Natural killer cell (primary cell): ENCODE results near the gene AVPR1B. TPM values are rescaled to one million over a fixed set of nuclear protein-coding genes. Genes with fewer than 3 reads are reported as not detected.
A peak's percentile ranks its signal among the peaks of the same experiment; 100 is the strongest.

Experiments
- ATAC-seq, 3 donors: fragments of 150-1000 bp in 2 of 3; fragments of 200-7000 bp in 1 of 3; cut with Tn5 transposase; 1 replicate in 1 of 3; 2 replicates in 2 of 3; pipeline ENCODE4 v1.10.0; 2021; ENCODE audit warnings: mild to moderate bottlenecking in 2 of 3, moderate library complexity in 2 of 3
- DNase-seq, 2 donors: peaks; one replicate each; pipeline versions ENCODE4 v3.0.0 to v3.0.0-alpha.2; 2013 to 2021; ENCODE audit warnings: mixed read lengths in 1 of 2
- H3K27ac ChIP-seq: one replicate; pipeline ENCODE4 v1.5.1; 2013; ENCODE audit warnings: mild to moderate bottlenecking, low read length
- H3K27me3 ChIP-seq: one replicate; pipeline ENCODE4 v1.6.1; 2013; ENCODE audit warnings: low read length; ENCODE audit not compliant: control insufficient read depth, insufficient read depth
- H3K36me3 ChIP-seq: one replicate; pipeline ENCODE4 v1.6.1; 2013; ENCODE audit warnings: low read length; ENCODE audit not compliant: control insufficient read depth, insufficient read depth
- H3K4me1 ChIP-seq: one replicate; pipeline ENCODE4 v1.6.1; 2013; ENCODE audit warnings: low read length; ENCODE audit not compliant: control insufficient read depth, insufficient read depth
- H3K4me3 ChIP-seq: one replicate; pipeline ENCODE4 v1.5.1; 2013; ENCODE audit warnings: low read length
- H3K9me3 ChIP-seq: one replicate; pipeline ENCODE4 v1.6.1; 2013; ENCODE audit warnings: low read length; ENCODE audit not compliant: control insufficient read depth, insufficient read depth
- H3K27ac Mint-ChIP-seq, 2 donors: one replicate each; pipeline ENCODE4 v1.8.0; 2022; ENCODE audit warnings: mild to moderate bottlenecking in 2 of 2, mixed read lengths in 2 of 2, moderate library complexity in 1 of 2
- H3K27me3 Mint-ChIP-seq, 2 donors: one replicate each; pipeline ENCODE4 v1.8.0; 2022; ENCODE audit warnings: low read depth in 2 of 2, mixed read lengths in 2 of 2
- H3K36me3 Mint-ChIP-seq: one replicate; pipeline ENCODE4 v1.8.0; 2022; ENCODE audit warnings: mixed read lengths
- H3K4me1 Mint-ChIP-seq, 2 donors: one replicate each; pipeline ENCODE4 v1.8.0; 2022; ENCODE audit warnings: mixed read lengths in 2 of 2
- H3K4me3 Mint-ChIP-seq: one replicate; pipeline ENCODE4 v1.8.0; 2022; ENCODE audit warnings: mild to moderate bottlenecking, moderate library complexity, mixed read lengths
- H3K9me3 Mint-ChIP-seq, 2 donors: one replicate each; pipeline ENCODE4 v1.8.0; 2022; ENCODE audit warnings: mixed read lengths in 2 of 2
- CTCF ChIP-seq: fragments of 200-600 bp; IDR thresholded peaks from one replicate; pipeline ENCODE4 v1.8.0; 2022; ENCODE audit warnings: antibody characterized with exemption
- WGBS: methylation state at CpG from one replicate; pipeline ENCODE4 v1.1.7; 2013; ENCODE audit warnings: missing lambda C conversion rate; ENCODE audit not compliant: insufficient coverage; 5-methylcytosine and 5-hydroxymethylcytosine counted together
- intact Hi-C: fragments of 100-400 bp; cut with micrococcal nuclease; formaldehyde crosslinking; loops from one replicate; pipeline ENCODE4 v1.14.2; 2022
- total RNA-seq, 4 donors: library from RNA; stranded (reverse); fragments of 120-200 nt in 1 of 4; gene quantifications; one replicate each; pipeline versions ENCODE4 v1.2.3 to v1.2.4, GENCODE V29; 2013 to 2022

The AVPR1B gene
- total RNA-seq, 3 donors from 2014 or later (not counting 1 experiment from before 2014, with no cell fraction given), result not detected

GRCh38 chr1:206101351-206102045, 15.7 kb downstream of the AVPR1B start:
- H3K27me3 Mint-ChIP-seq, result peaks cover 19 to 38% of the 10 kb centered on the region in 2 donors

GRCh38 chr1:206100226-206100815, 16.9 kb downstream of the AVPR1B start:
- H3K27ac Mint-ChIP-seq, result no peak overlapping the region

More at GRCh38 chr1:206101351-206102045, 15.7 kb downstream of the AVPR1B start:
- Histone ChIP-seq H3K36me3 (no peaks in the 10 kb centered on the region), H3K4me1 (no peaks in the 10 kb centered on the region), H3K27ac (no peak overlapping the region), H3K27me3 (no peaks in the 10 kb centered on the region), H3K9me3 (no peaks in the 10 kb centered on the region), H3K4me3 (no peak overlapping the region)
- WGBS, result 67% methylated on average over 6 of the region's 6 CpGs
- DNase-seq (no peak), ATAC-seq (no peak)
- no peaks in the 10 kb centered on the region for H3K36me3 Mint-ChIP-seq
- no peaks in the 10 kb centered on the region for H3K4me1 Mint-ChIP-seq
- H3K9me3 Mint-ChIP-seq, result no peaks in the 10 kb centered on the region
- H3K27ac Mint-ChIP-seq, result no peak overlapping the region
- TF ChIP-seq CTCF, result no peak
- intact Hi-C loops, result no loop called here
- H3K4me3 Mint-ChIP-seq, result no peak overlapping the region

GRCh38 chr1:206098242-206098919, 18.8 kb downstream of the AVPR1B start:
- no peaks in the 10 kb centered on the region for H3K4me1 ChIP-seq
- H3K4me1 Mint-ChIP-seq, result no peaks in the 10 kb centered on the region

More at GRCh38 chr1:206100226-206100815, 16.9 kb downstream of the AVPR1B start:
- Histone ChIP-seq H3K27ac (no peak overlapping the region), H3K36me3 (no peaks in the 10 kb centered on the region), H3K4me1 (no peaks in the 10 kb centered on the region), H3K9me3 (no peaks in the 10 kb centered on the region), H3K27me3 (no peaks in the 10 kb centered on the region), H3K4me3 (no peak overlapping the region)
- no peaks in the 10 kb centered on the region for H3K36me3 Mint-ChIP-seq
- DNase-seq (no peak), ATAC-seq (peak in 1 of 3 donors; percentile 56)
- H3K9me3 Mint-ChIP-seq, result no peaks in the 10 kb centered on the region
- peaks cover 21 to 38% of the 10 kb centered on the region in 2 donors for H3K27me3 Mint-ChIP-seq
- no peak for TF ChIP-seq CTCF
- no peaks in the 10 kb centered on the region for H3K4me1 Mint-ChIP-seq
- intact Hi-C loops, result no loop called here
- 83% methylated on average over 1 of the region's 1 CpG for WGBS
- no peak overlapping the region for H3K4me3 Mint-ChIP-seq

More at GRCh38 chr1:206098242-206098919, 18.8 kb downstream of the AVPR1B start:
- no peak overlapping the region for H3K27ac ChIP-seq
- no peaks in the 10 kb centered on the region for H3K9me3 Mint-ChIP-seq
- H3K9me3 ChIP-seq, result no peaks in the 10 kb centered on the region
- ATAC-seq (no peak), DNase-seq (no peak)
- no peaks in the 10 kb centered on the region for H3K36me3 ChIP-seq
- no peak overlapping the region for H3K4me3 ChIP-seq
- no peak overlapping the region for H3K27ac Mint-ChIP-seq
- H3K4me3 Mint-ChIP-seq, result no peak overlapping the region
- H3K36me3 Mint-ChIP-seq, result no peaks in the 10 kb centered on the region
- 87% methylated on average over 7 of the region's 9 CpGs for WGBS
- H3K27me3 ChIP-seq, result no peaks in the 10 kb centered on the region
- intact Hi-C loops, result no loop called here
- peaks cover 18 to 46% of the 10 kb centered on the region in 2 donors for H3K27me3 Mint-ChIP-seq
- TF ChIP-seq CTCF, result no peak
